H1 (cell line): Measurements from ENCODE around the gene LMBR1. TPM values are rescaled to one million over a fixed set of nuclear protein-coding genes. Genes with fewer than 3 reads are reported as not detected.

ENCODE experiments used
- CTCF ChIA-PET: fragments of 300-600 bp; sonication (Branson Sonifier 250); formaldehyde crosslinking; loops from one replicate; lab custom pipeline; 2021; ENCODE audit not compliant: partially characterized antibody; lab: Charles Lee
- POLR2A ChIA-PET: fragments of 300-600 bp; sonication (Branson Sonifier 250); formaldehyde crosslinking; loops from one replicate; lab custom pipeline; 2021; ENCODE audit warnings: inconsistent platforms; ENCODE audit not compliant: partially characterized antibody; lab: Charles Lee
- DNase-seq, 2 experiments: peaks; one replicate each; pipeline versions ENCODE4 v3.0.0 to v3.0.0-alpha.2; 2010 to 2022; ENCODE audit warnings: low spot score in 2 of 2, low read depth in 1 of 2, mixed read lengths in 1 of 2
- FAIRE-seq: peaks from 2 replicates; lab custom pipeline; 2011; peaks lifted over from hg19 to GRCh38; lab: Jason Lieb, UNC
- H2AFZ ChIP-seq: 2 replicates; pipeline ENCODE4 v1.8.1; 2012; ENCODE audit warnings: low read length, inconsistent platforms
- H2AK5ac ChIP-seq: 2 replicates; pipeline ENCODE4 v1.6.1; 2013; ENCODE audit warnings: low read depth, low read length
- H2BK120ac ChIP-seq: replicated peaks from 2 replicates; pipeline ENCODE3; 2013; ENCODE audit warnings: low read depth, low read length, inconsistent platforms
- H2BK12ac ChIP-seq: 2 replicates; pipeline ENCODE4 v1.6.1; 2013; ENCODE audit warnings: low read depth, low read length
- H2BK15ac ChIP-seq: 2 replicates; pipeline ENCODE4 v1.6.1; 2013; ENCODE audit warnings: low read length
- H2BK20ac ChIP-seq: 2 replicates; pipeline ENCODE4 v1.6.1; 2013; ENCODE audit warnings: low read length
- H2BK5ac ChIP-seq: 2 replicates; pipeline ENCODE4 v1.6.1; 2013; ENCODE audit warnings: low read depth, low read length
- H3K14ac ChIP-seq: 2 replicates; pipeline ENCODE4 v1.6.1; 2013; ENCODE audit warnings: inconsistent platforms; ENCODE audit not compliant: insufficient read length
- H3K18ac ChIP-seq: 2 replicates; pipeline ENCODE4 v1.6.1; 2013; ENCODE audit warnings: low read length; ENCODE audit errors: extremely low read depth
- H3K23ac ChIP-seq: 2 replicates; pipeline ENCODE4 v1.6.1; 2013; ENCODE audit warnings: inconsistent platforms; ENCODE audit not compliant: insufficient read length
- H3K23me2 ChIP-seq: 2 replicates; pipeline ENCODE4 v1.6.1; 2013; ENCODE audit warnings: low read depth, low read length
- H3K27ac ChIP-seq: 2 replicates; pipeline ENCODE4 v1.6.1; 2011; ENCODE audit warnings: low read depth, low read length, inconsistent platforms
- H3K27me3 ChIP-seq, 4 experiments: replicated peaks in 1 of 4; 1 replicate in 1 of 4; 2 replicates in 3 of 4; pipeline versions ENCODE4 v1.6.1 to v1.8.1; 2011 to 2013; ENCODE audit warnings: low read length in 3 of 4, mild to moderate bottlenecking in 3 of 4, inconsistent platforms in 2 of 4, mixed read lengths in 2 of 4, moderate library complexity in 1 of 4; ENCODE audit not compliant: control insufficient read depth in 3 of 4, insufficient read depth in 3 of 4; ENCODE audit errors: extremely low read depth in 1 of 4
- H3K36me3 ChIP-seq, 4 experiments: 2 replicates each; pipeline versions ENCODE4 v1.6.1 to v1.8.1; 2011 to 2013; ENCODE audit warnings: mild to moderate bottlenecking in 4 of 4, low read length in 3 of 4, moderate library complexity in 2 of 4, control low read depth in 1 of 4, inconsistent platforms in 1 of 4; ENCODE audit not compliant: insufficient read depth in 4 of 4, control insufficient read depth in 2 of 4
- H3K4ac ChIP-seq: replicated peaks from 2 replicates; pipeline ENCODE3; 2013; ENCODE audit warnings: low read length, low read depth, mixed read lengths, inconsistent platforms; ENCODE audit not compliant: insufficient read length
- H3K4me1 ChIP-seq, 4 experiments: replicated peaks in 1 of 4; 1 replicate in 1 of 4; 2 replicates in 3 of 4; pipeline versions ENCODE4 v1.6.1 to v1.8.1; 2011 to 2013; ENCODE audit warnings: low read length in 3 of 4, inconsistent platforms in 2 of 4, mixed read lengths in 1 of 4; ENCODE audit not compliant: insufficient read depth in 4 of 4, control insufficient read depth in 3 of 4
- H3K4me2 ChIP-seq, 2 experiments: 2 replicates each; pipeline versions ENCODE4 v1.6.1 to v1.8.1; 2011 to 2013; ENCODE audit warnings: low read depth in 2 of 2, low read length in 2 of 2, control low read depth in 1 of 2, inconsistent platforms in 1 of 2, mild to moderate bottlenecking in 1 of 2; ENCODE audit not compliant: insufficient read depth in 1 of 2
- H3K4me3 ChIP-seq, 4 experiments: fragments of 200-600, 300-600 bp in 1 of 4; sonication (generic), shearing (Covaris generic), sonication (Bioruptor Twin) in 1 of 4; 2 replicates each; pipeline versions ENCODE4 v1.5.1 to v1.8.1; 2011 to 2016; ENCODE audit warnings: low read length in 4 of 4, low read depth in 3 of 4, control low read depth in 2 of 4, inconsistent platforms in 2 of 4, mild to moderate bottlenecking in 2 of 4, mixed read lengths in 1 of 4, moderate library complexity in 1 of 4; ENCODE audit not compliant: insufficient read depth in 2 of 4; ENCODE audit errors: extremely low read depth in 1 of 4
- H3K56ac ChIP-seq: replicated peaks from 2 replicates; pipeline ENCODE3; 2013; ENCODE audit warnings: low read depth, mild to moderate bottlenecking, mixed read lengths, low read length, inconsistent platforms; ENCODE audit not compliant: insufficient read length
- H3K79me1 ChIP-seq: 2 replicates; pipeline ENCODE4 v1.6.1; 2013; ENCODE audit warnings: low read depth, low read length, control low read depth
- H3K79me2 ChIP-seq, 2 experiments: 2 replicates each; pipeline versions ENCODE4 v1.6.1 to v1.8.1; 2012 to 2013; ENCODE audit warnings: low read length in 2 of 2, mild to moderate bottlenecking in 2 of 2, inconsistent platforms in 1 of 2; ENCODE audit not compliant: insufficient read depth in 2 of 2, control insufficient read depth in 1 of 2
- H3K9ac ChIP-seq, 4 experiments: replicated peaks in 1 of 4; 1 replicate in 1 of 4; 2 replicates in 3 of 4; pipeline versions ENCODE4 v1.6.1 to v1.8.1; 2011 to 2013; ENCODE audit warnings: low read depth in 3 of 4, low read length in 3 of 4, control low read depth in 2 of 4, mild to moderate bottlenecking in 2 of 4, moderate library complexity in 2 of 4, inconsistent platforms in 1 of 4; ENCODE audit errors: extremely low read depth in 1 of 4
- H3K9me3 ChIP-seq, 2 experiments: 2 replicates each; pipeline versions ENCODE4 v1.6.1 to v1.8.1; 2012 to 2013; ENCODE audit warnings: mild to moderate bottlenecking in 2 of 2, moderate library complexity in 2 of 2, control low read depth in 1 of 2, inconsistent platforms in 1 of 2, low read depth in 1 of 2, low read length in 1 of 2, mixed read lengths in 1 of 2; ENCODE audit not compliant: insufficient read depth in 2 of 2
- H4K20me1 ChIP-seq, 2 experiments: replicated peaks in 1 of 2; 2 replicates each; pipeline versions ENCODE3 to v1.8.1; 2011 to 2013; ENCODE audit warnings: inconsistent platforms in 2 of 2, low read length in 2 of 2, mild to moderate bottlenecking in 1 of 2; ENCODE audit not compliant: insufficient read depth in 2 of 2, control insufficient read depth in 1 of 2
- H4K5ac ChIP-seq: 2 replicates; pipeline ENCODE4 v1.6.1; 2013; ENCODE audit warnings: low read length, low read depth, mixed read lengths, inconsistent platforms; ENCODE audit not compliant: insufficient read length
- H4K8ac ChIP-seq: 2 replicates; pipeline ENCODE4 v1.8.0; 2013; ENCODE audit warnings: mild to moderate bottlenecking, moderate library complexity, low read length, inconsistent platforms; ENCODE audit not compliant: insufficient read depth; ENCODE audit errors: extremely low read depth
- H4K91ac ChIP-seq: replicated peaks from 2 replicates; pipeline ENCODE3; 2013; ENCODE audit warnings: low read length, mixed read lengths, inconsistent platforms; ENCODE audit not compliant: insufficient read length
- EGR1 ChIP-seq: IDR thresholded peaks from 2 replicates; pipeline ENCODE4 v1.6.1; 2011; ENCODE audit warnings: low read depth, low read length, borderline replicate concordance
- RFX5 ChIP-seq: IDR thresholded peaks from 2 replicates; pipeline ENCODE4 v1.6.1; 2011; ENCODE audit warnings: low read depth, low read length, improper control_type of control experiment, borderline replicate concordance
- TAF1 ChIP-seq: IDR thresholded peaks from 2 replicates; pipeline ENCODE4 v1.6.1; 2011; ENCODE audit warnings: mild to moderate bottlenecking, low read depth, low read length
- TCF12 ChIP-seq: IDR thresholded peaks from 2 replicates; pipeline ENCODE4 v1.6.1; 2011; ENCODE audit warnings: low read depth, mild to moderate bottlenecking, low read length
- WGBS, 2 experiments: shearing (Covaris generic) in 1 of 2; methylation state at CpG; one replicate each; pipeline versions ENCODE4 v1.1.6 to v1.1.7; 2013 to 2015; ENCODE audit warnings: low lambda C conversion rate in 2 of 2, mixed read lengths in 2 of 2, inconsistent platforms in 1 of 2, low coverage in 1 of 2, missing lambda C conversion rate in 1 of 2; ENCODE audit not compliant: insufficient replicate concordance in 2 of 2, insufficient coverage in 1 of 2, insufficient read length in 1 of 2; ENCODE audit errors: extremely low coverage in 1 of 2, missing lambda C conversion rate in 1 of 2; 5-methylcytosine and 5-hydroxymethylcytosine counted together
- polyA plus RNA-seq, 7 experiments: library from polyadenylated mRNA; depleted of rRNA in 3 of 7; stranded (reverse) in 5 of 7; unstranded in 2 of 7; fragments of >200 nt in 5 of 7; fragments of 200-250 nt in 2 of 7; gene quantifications; 1 replicate in 5 of 7; 2 replicates in 1 of 7; 4 replicates in 1 of 7; pipeline versions ENCODE4 v1.2.1 to v1.2.3, GENCODE V29; 2011 to 2013; ENCODE audit warnings: missing spikeins in 2 of 7, mixed read lengths in 2 of 7
- total RNA-seq: library from RNA; stranded (reverse); fragmentation: NEBNext Ultra II Directional; extraction: Animal tissue kit (Norgen Biotek cat#: 25700); gene quantifications from 2 replicates; pipeline ENCODE4 v1.2.1, GENCODE V29; 2021
- TF ChIP-seq, protein P1 (sequence below): IDR thresholded peaks from 2 replicates; pipeline ENCODE4 v1.6.1; 2012; ENCODE audit warnings: inconsistent platforms

The LMBR1 gene
- total and polyA plus RNA-seq, 2 of the 8 experiments (the other 6 are each of a cell fraction or from before 2014, with no cell fraction given), result 15.1 to 70.4 TPM

DNA sequence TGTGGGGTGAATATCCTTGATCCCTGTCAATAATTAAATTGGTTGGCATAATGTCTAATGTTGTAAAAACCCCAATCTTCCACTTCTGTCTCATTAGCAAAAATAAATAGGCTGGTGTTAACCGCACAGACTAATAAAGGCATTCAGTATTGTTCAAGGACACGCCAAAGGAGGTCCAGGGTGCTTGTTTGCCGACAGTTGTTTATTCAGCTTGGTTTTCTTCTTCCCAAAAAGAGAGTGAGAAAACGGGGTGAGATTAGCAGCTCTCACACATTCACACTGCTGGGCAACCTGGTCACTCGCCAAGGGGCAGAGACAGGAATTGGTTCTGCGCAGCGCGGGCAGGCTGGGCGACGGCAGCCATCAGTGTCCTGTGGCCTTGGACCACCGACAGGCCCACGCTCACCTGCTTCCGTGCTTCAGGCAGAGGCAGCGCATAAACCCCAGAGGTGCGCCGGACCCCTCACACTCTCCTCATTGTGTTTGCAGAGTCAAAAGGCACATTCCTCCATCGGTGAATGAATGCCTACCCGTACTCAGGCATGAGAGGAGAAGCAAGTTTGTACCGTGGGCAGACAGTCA lies 26.2 kb upstream of the LMBR1 start:
- Histone ChIP-seq H3K79me2 (no peaks in the 10 kb centered on the region), H3K18ac (no peak overlapping the region), H4K5ac (no peak overlapping the region), H3K9me3 (peaks cover 7 to 8% of the 10 kb centered on the region in 2 experiments; a peak in 2 of 4 replicates), H2BK15ac (no peak overlapping the region), H3K79me1 (no peaks in the 10 kb centered on the region), H2AK5ac (no peak overlapping the region), H3K4me2 (no peak overlapping the region), H3K56ac (no peak overlapping the region), H3K23me2 (no peaks in the 10 kb centered on the region), H2BK20ac (no peak overlapping the region), H3K23ac (no peak overlapping the region), H3K4me1 (no peaks in the 10 kb centered on the region; a peak in 1 of 7 replicates), H3K4me3 (no peak overlapping the region), H2BK120ac (no peak overlapping the region), H4K20me1 (no peaks in the 10 kb centered on the region), H2BK12ac (no peak overlapping the region), H3K4ac (no peak overlapping the region), H3K27ac (no peak overlapping the region), H3K27me3 (no peaks in the 10 kb centered on the region), H4K91ac (no peak overlapping the region), H2BK5ac (no peak overlapping the region), H4K8ac (no peak overlapping the region), H2AFZ (no peak overlapping the region; the same call in 1 of the 2 replicates), H3K14ac (no peak overlapping the region), H3K9ac (no peak overlapping the region), H3K36me3 (no peaks in the 10 kb centered on the region)
- ChIA-PET CTCF (no interaction called here), POLR2A (no interaction called here)
- DNase-seq, result peak in 1 of 2 experiments; percentile 33
- no peak for FAIRE-seq
- WGBS, 2 experiments, result 89% methylated on average over 19 of the region's 19 CpGs; no CpG with 5 or more reads in 1 of the 2 experiments
- TF ChIP-seq EGR1 (no peak), TAF1 (no peak), TCF12 (no peak), RFX5 (no peak)
- TF ChIP-seq, protein P1, sequence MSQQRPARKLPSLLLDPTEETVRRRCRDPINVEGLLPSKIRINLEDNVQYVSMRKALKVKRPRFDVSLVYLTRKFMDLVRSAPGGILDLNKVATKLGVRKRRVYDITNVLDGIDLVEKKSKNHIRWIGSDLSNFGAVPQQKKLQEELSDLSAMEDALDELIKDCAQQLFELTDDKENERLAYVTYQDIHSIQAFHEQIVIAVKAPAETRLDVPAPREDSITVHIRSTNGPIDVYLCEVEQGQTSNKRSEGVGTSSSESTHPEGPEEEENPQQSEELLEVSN, result no peak
